HG03558 (cell line): ENCODE results near the gene RCN2.
"Not testable (repeated sequence)": the region's sequence is repeated elsewhere in the genome, so short reads cannot be mapped to it uniquely, and the experiment has no call there.

ENCODE experiments used
- ATAC-seq: cut with Tn5 transposase; IDR thresholded peaks from one replicate; pipeline ENCODE4 v1.9.1; 2021; ENCODE audit warnings: moderate number of reproducible peaks; ENCODE audit not compliant: unreplicated experiment; ENCODE audit errors: extremely low read depth

Gene RCN2

DNA sequence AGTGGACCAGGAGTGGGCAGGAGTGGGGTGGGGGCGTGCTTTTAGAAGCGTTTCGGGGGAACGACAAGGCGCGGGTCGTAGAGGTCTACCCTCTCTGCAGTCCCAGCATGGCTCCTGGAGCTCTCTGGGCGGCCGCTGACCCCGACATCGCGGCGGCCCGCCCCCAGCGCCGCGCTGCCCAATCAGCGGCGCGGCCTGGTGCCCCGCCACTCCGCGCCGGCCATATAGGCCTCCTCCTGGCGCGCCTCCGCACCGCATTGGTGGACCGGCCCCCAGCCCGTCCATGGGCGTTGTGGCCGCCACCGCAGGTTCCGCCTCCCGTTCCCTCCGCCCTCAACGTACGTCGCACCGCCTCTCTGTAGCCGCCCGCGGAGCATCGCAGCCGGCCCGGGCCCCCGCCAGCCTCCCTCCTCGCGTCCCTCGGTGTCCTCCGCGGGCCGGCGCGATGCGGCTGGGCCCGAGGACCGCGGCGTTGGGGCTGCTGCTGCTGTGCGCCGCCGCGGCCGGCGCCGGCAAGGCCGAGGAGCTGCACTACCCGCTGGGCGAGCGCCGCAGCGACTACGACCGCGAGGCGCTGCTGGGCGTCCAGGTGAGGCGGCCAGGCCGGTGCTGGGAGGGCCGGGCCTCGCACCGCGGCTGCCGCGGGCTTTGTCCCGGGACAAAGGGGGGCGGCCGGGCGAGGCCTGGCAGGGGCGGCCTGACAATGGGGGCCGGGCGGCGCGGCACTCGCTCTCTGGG, at the start of gene RCN2:
TSS of gene RCN2 (plus strand) at position 353 of the 738 bp plus-strand sequence. CDS start at position 446, 93 bp downstream.
- ATAC-seq: peak; percentile 86

DNA sequence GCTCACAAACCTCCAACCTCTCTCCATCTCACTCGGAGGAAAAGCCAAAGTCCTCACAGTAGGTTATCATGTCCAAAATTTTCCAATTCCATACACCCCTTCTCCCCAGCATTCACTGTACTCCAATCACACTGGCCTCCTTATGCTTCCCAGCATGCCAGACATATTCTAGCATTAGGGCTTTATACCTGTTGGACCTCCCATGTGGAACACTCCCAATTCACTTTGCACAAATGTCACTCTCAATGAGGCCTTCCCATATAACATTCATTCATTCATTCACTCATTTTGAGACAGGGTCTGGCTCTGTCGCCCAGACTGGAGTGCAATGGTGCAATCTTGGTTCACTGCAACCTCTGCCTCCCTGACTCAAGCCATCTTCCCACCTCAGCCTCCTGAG, 46.3 kb upstream of the RCN2 start:
- ATAC-seq: no peak

GRCh38 chr15:76887280-76888141, 44.0 kb upstream of the RCN2 start:
- ATAC-seq: not testable (repeated sequence)

GRCh38 chr15:76892836-76893235, 38.7 kb upstream of the RCN2 start:
- not testable (repeated sequence) for ATAC-seq

- no peak for ATAC-seq
Measured at GRCh38 chr15:76894174-76894573, 37.4 kb upstream of the RCN2 start.

GRCh38 chr15:76898102-76898501, 33.4 kb upstream of the RCN2 start:
- ATAC-seq: no peak

- ATAC-seq: not testable (repeated sequence)
Measured at GRCh38 chr15:76899176-76899930, 32.2 kb upstream of the RCN2 start.

- ATAC-seq: not testable (repeated sequence)
Measured at GRCh38 chr15:76899931-76900310, 31.6 kb upstream of the RCN2 start.

- ATAC-seq: no peak
Measured at GRCh38 chr15:76901965-76902364, 29.6 kb upstream of the RCN2 start.

DNA sequence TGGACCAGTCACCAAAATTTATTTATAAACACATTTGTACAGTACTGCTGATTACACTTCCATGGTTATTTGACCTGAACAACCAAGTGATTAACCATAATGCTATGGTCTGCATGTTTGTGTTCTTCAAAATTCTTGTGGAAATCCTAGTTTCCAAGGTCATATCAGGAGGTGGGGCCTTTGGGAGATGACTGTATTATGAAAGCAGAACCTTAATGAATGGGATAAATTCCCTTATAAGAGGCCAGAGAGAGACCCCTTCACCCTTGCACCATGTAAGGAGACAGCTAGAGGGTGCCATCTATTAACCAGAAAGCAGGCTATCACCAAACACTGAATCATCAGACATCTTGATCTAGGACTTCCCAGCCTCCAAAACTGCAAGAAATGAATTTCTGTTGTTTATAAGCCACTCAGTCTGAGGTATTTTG, 28.3 kb upstream of the RCN2 start:
- ATAC-seq: no peak

DNA sequence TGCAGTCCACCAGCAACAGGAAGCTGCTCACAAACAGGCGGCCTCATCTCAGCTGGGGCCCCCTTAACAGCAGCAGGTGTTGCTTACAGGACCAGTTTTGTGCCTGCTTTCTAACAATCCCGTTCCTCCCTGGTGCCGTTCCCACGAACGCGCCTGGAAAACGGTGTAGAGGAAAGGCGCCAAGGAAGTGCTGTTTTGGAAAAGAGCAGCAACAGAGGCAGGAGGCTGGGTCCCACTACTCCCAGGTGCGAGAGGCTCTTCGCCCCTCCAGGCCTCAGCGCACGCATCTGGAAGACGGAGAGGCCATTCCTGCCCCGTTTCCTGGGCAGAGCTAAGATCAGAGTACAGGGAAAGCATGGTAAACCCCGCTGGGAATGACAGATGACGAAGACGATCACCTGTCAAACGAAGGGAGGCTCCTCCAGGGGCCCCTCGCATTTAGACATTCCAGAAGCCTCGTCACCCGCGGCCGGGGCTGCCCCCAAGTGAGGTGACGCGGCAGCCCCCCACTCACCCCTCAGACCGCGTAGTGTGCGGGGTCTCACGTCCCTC, 27.0 kb upstream of the RCN2 start:
- no peak for ATAC-seq

- ATAC-seq: peak; percentile 60
Measured at GRCh38 chr15:76905013-76905839, 26.3 kb upstream of the RCN2 start, which contains the start of gene SCAPER. Gene SCAPER, minus strand, starts transcription at chr15:76905340. Its CDS starts 21,523 bp downstream, at chr15:76883817.

DNA sequence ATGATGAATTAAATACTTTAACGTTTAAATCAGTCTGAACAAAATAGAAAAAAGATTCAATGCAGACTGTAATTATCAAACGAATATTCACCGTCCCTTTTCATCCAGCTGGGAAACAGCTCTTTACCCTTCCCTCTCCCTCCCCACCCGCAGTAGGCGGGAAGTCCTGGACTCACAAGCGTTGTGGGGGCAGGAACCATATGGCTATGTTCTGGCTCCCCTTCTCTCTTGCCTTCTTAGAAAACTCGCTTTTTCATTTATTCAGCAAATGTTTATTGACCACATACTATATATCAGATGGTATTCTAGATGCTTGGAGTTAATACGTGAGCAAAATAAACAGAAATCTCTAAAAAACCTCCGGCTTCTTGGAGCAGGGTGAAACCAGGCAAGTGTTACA, 25.7 kb upstream of the RCN2 start:
- ATAC-seq: no peak

GRCh38 chr15:76912430-76912829, 19.1 kb upstream of the RCN2 start:
- ATAC-seq: no peak

DNA sequence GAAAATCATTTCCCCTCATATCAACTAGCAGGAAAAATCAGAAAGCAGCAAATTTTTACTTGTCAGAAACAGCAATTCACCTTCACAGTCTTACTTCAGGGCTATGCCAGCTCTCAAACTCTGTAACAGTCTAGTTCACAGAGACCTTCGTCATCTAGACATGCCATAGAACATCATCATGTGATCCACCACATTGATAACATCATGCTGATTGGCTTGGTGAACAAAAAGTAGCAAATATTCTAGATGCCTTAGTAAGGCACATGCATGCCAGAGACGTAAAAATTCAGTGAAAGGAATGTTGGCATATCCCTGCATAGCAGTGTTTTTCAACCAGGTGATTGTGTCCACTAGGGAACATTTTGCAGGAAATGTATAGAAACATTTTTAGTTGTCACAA, 17.8 kb upstream of the RCN2 start:
- ATAC-seq: no peak

DNA sequence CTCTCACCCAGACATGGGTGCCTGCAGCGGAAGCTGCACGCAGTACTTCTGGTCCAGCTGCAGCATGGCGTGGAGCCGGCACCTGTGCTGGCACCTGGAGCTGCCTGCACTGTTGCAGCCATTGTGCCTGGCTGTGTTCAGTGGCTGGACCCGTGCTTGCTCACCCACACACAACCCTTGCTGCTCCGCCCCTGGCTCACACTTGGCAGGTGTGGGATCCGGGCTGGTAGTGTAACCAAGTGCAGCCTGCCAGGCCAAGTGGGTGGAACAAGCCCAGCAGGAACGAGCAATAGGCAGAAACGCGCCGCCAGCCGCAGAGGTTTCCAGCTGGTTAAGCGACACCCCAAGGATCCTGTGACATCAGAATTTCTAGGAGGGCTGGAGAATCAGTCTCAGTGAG, 15.2 kb upstream of the RCN2 start:
- no peak for ATAC-seq

DNA sequence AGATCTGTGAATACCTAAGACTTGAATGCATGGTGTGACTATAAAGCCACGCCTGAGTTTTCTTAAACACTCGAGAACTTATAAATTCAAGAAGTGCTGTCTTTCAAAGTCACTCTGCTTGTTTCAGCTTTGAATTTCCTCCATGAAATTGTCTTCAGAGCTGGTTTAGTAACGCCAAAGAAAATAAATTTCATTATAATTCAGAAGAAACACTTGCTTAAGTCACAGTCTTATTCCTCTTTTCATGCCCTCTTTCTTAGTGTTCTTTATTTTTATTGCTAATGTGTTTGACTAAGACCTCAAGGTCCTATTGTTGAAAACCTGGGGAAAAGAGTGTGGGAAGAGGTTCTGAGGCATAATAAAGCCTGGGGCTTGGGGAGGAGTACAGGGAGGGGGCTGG, 3.3 kb upstream of the RCN2 start:
- ATAC-seq: no peak

DNA sequence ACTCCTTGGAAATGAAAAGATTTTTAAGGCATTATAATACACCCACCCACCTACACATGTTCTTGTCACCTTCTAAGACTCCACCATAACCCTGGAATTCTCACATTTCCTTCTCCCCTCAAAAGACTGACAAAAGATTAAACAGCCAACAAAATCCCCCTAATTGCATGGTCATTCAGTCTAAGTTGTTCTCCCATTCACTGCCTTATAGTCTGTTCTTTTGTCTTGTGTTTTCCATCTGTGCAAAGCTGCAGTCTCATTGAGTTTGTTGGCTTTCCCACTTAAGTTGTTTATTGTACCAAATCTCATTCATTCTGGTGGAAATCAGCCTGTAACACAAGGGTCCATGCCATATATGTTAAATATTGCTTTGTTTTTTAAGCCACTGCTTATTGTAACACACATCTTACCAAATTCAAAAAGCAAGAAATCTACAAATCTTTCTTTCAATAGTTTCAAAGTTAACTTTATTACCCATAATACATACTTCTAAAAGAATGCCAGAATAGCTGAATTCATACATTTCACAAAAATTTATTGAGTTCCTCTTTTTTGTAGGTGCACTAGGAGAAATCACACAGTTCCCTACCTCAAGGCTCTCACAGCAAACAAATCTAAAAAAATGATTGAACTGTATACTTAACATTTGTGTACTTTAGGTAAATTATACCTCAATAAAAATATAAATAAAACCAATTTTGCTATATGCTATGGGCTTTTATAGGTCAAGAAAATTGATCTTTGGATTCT, 2.4 kb upstream of the RCN2 start:
- no peak for ATAC-seq
